ENCODE results near the gene NKX2-4.

- TF ChIP-seq CTCF (IDR thresholded peaks at IDR 0.05; ENCODE audit: poor library complexity) (no peak), EZH2 (IDR thresholded peaks at IDR 0.05; ENCODE audit: borderline replicate concordance) (no peak)
These were observed 8.0 kb downstream of the NKX2-4 start for GRCh38 chr20:21389368-21389767.

All from hepatocyte (in vitro differentiated cells).